ENCODE measurements around the gene PDE6A. TPM values are rescaled to one million over a fixed set of nuclear protein-coding genes. Genes with fewer than 3 reads are reported as not detected.

The PDE6A gene
- total RNA-seq, 6 experiments from 2014 or later = not detected

GRCh38 chr5:149888280-149888679 is 56.3 kb downstream of the PDE6A start:
- Mint-ChIP-seq H3K27ac (no peak overlapping the region), H3K4me3 (no peak overlapping the region), H3K4me1 (ENCODE audit: low read depth) (peaks cover 24% of the 10 kb centered on the region), H3K27me3 (ENCODE audit: insufficient read depth) (peaks cover 7% of the 10 kb centered on the region; the same call in 1 of the 2 replicates), H3K9me3 (no peaks in the 10 kb centered on the region), H3K36me3 (ENCODE audit: low read depth) (no peaks in the 10 kb centered on the region)
- TF ChIP-seq, protein P1, sequence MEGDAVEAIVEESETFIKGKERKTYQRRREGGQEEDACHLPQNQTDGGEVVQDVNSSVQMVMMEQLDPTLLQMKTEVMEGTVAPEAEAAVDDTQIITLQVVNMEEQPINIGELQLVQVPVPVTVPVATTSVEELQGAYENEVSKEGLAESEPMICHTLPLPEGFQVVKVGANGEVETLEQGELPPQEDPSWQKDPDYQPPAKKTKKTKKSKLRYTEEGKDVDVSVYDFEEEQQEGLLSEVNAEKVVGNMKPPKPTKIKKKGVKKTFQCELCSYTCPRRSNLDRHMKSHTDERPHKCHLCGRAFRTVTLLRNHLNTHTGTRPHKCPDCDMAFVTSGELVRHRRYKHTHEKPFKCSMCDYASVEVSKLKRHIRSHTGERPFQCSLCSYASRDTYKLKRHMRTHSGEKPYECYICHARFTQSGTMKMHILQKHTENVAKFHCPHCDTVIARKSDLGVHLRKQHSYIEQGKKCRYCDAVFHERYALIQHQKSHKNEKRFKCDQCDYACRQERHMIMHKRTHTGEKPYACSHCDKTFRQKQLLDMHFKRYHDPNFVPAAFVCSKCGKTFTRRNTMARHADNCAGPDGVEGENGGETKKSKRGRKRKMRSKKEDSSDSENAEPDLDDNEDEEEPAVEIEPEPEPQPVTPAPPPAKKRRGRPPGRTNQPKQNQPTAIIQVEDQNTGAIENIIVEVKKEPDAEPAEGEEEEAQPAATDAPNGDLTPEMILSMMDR (IDR thresholded peaks at IDR 0.05) = no peak
- no peak for DNase-seq

DNA sequence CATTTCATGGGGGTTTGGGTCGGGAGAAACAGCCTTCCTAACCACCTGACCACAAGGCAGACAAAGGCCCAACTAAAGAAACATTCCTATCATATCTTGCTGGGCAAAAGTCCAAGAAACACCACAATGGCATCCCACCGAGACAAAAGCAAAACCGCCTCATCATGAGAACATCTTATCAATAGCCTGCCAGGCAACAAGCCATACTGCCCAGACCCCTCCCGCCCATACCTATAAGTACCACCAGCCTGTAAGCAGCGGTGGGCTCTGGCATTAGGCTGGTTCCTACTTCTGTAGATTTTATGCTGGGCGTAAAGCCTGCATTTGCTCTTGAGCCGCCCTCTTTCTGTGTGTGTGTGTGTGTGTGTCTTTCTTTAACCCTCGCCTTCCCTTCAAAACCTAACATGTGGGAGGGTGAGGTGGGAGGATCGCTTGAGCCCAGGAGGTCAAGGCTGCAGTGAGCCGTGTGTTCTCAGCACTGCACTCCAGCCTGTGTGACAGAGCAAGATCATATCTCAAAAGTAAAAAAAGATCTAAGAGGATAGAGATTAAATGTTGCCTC is 56.9 kb downstream of the PDE6A start:
- Mint-ChIP-seq H3K27ac (no peak overlapping the region), H3K4me1 (ENCODE audit: low read depth) (peaks cover 24% of the 10 kb centered on the region)
- DNase-seq = peak; percentile 55

DNA sequence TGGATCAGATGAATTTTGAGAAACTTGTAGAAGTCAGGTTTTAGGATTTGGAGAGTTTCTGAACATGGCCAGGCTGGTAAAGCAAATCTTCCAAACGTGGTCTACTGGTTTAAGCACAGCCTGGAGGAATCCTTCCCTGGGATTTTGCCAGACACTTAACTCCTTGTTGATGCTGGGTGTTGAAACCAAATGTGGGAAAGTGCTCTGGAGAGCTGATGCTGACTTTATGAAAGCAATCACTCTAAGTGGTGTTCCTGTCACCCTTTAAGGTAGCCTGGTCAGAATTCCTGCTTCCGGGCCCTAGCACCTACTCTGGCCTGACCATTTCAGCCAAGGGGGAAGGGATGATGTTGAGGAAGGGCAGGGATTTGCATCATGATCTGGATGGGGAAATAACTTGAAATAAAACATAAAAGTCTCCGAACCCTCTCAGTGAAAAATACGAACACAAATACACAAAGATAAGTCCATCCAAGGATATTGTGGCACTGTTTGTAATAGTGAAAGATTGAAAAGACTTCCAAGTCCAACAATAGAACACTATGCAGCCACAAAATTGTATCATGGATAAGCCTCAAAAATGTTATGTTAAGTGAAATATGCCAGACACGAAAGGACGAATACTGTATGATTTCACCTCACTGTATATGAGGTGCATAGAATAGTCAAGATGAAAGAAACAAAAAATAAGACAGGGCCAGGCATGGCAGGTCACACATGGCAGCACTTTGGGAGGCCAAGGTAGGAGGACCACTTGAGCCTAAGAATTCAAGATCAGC is 57.7 kb downstream of the PDE6A start:
- no peak overlapping the region for H3K27ac Mint-ChIP-seq
- H3K27me3 Mint-ChIP-seq (ENCODE audit: insufficient read depth) = peaks cover 7% of the 10 kb centered on the region; the same call in 1 of the 2 replicates
- H3K9me3 Mint-ChIP-seq = no peaks in the 10 kb centered on the region
- DNase-seq = no peak
- H3K4me1 Mint-ChIP-seq (ENCODE audit: low read depth) = peaks cover 24% of the 10 kb centered on the region
- H3K36me3 Mint-ChIP-seq (ENCODE audit: low read depth) = no peaks in the 10 kb centered on the region
- H3K4me3 Mint-ChIP-seq = no peak overlapping the region
- TF ChIP-seq, protein P1 (IDR thresholded peaks at IDR 0.05) = no peak

More for the DNA sequence above, 56.9 kb downstream of the PDE6A start:
- no peaks in the 10 kb centered on the region for H3K36me3 Mint-ChIP-seq (ENCODE audit: low read depth)
- TF ChIP-seq, protein P1 (IDR thresholded peaks at IDR 0.05) = no peak
- no peaks in the 10 kb centered on the region for H3K9me3 Mint-ChIP-seq
- peak overlapping the region; percentile 17; the same call in 1 of the 2 replicates for H3K4me3 Mint-ChIP-seq
- peaks cover 7% of the 10 kb centered on the region; the same call in 1 of the 2 replicates for H3K27me3 Mint-ChIP-seq (ENCODE audit: insufficient read depth)

GRCh38 chr5:149886060-149886459 is 58.5 kb downstream of the PDE6A start:
- no peak overlapping the region for H3K27ac Mint-ChIP-seq
- no peak for DNase-seq
- H3K4me3 Mint-ChIP-seq = no peak overlapping the region; the same call in 1 of the 2 replicates
- H3K36me3 Mint-ChIP-seq (ENCODE audit: low read depth) = no peaks in the 10 kb centered on the region
- peaks cover 7% of the 10 kb centered on the region; the same call in 1 of the 2 replicates for H3K27me3 Mint-ChIP-seq (ENCODE audit: insufficient read depth)
- H3K9me3 Mint-ChIP-seq = no peaks in the 10 kb centered on the region
- TF ChIP-seq, protein P1 (IDR thresholded peaks at IDR 0.05) = no peak
- peaks cover 24% of the 10 kb centered on the region for H3K4me1 Mint-ChIP-seq (ENCODE audit: low read depth)

GRCh38 chr5:149885513-149885912 is 59.1 kb downstream of the PDE6A start:
- Mint-ChIP-seq H3K4me3 (no peak overlapping the region), H3K9me3 (no peaks in the 10 kb centered on the region), H3K27me3 (ENCODE audit: insufficient read depth) (peaks cover 7% of the 10 kb centered on the region; the same call in 1 of the 2 replicates), H3K4me1 (ENCODE audit: low read depth) (peaks cover 24% of the 10 kb centered on the region), H3K27ac (no peak overlapping the region), H3K36me3 (ENCODE audit: low read depth) (no peaks in the 10 kb centered on the region)
- TF ChIP-seq, protein P1 (IDR thresholded peaks at IDR 0.05) = no peak
- no peak for DNase-seq

Data from HFFc6 (cell line).